Globus pallidus (tissue), 1 donor: ENCODE results near the gene RRAS2.
"Not testable (repeated sequence)": the region's sequence is repeated elsewhere in the genome, so short reads cannot be mapped to it uniquely, and the experiment has no call there.

Experiments used
- DNase-seq: peaks from one replicate; pipeline ENCODE4 v3.0.0-alpha.2; 2015; ENCODE audit warnings: low spot score

Gene RRAS2

DNA sequence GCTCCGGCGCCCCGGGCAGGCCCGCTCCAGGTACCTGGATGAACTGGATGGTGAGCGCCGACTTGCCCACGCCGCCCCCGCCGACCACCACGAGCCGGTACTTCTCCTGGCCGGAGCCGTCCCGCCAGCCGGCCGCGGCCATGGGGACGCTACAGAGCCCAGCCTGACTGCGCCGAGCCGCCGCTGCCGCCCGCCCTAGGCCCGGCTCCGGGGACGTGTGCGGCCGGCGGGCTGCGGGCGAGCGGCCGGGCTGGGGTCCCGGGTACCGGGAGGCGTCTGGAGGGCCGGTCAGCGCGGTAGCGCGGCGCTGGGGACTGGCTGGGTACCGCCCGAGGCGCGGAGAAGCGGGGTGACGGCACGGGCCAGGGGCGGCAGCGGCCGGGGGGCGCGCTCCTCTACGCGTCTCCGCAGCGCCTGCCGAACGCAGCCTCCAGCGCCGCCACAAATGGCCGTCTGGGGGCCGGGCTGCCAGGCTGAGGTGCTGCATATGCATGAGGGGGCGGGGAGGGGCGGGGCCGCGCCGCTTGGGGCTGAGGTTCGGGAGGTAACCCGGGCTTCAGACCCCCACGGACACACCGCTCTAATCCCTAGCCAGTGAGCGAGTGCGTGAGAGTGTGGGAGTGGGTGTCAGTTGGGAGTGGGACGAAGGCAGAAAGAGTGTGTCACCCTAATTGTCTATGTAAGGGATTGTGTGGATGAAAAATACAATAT, at the start of gene RRAS2:
Gene RRAS2, minus strand, starts transcription at position 455 of the 711 bp plus-strand sequence. Its CDS starts 313 bp downstream, at position 142.
- peak; percentile 29 for DNase-seq

DNA sequence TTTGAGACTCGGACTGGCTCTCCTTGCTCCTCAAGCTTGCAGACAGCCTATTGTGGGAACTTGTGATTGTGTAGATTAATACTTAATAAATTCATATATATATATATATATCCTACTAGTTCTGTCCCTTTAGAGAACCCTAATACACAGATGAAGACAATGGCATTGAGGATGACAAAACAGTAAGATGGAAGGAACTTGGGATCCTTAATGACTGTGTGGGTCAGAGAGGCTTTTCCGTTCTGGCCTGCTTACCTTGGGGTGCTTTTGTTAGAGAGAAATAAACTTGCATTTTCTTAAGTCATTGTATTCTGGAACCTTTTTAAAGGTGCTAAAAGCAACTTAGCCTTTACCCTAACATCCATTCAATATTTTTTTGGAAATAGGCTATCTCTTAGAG, 49.6 kb upstream of the RRAS2 start:
- no peak for DNase-seq

GRCh38 chr11:14406116-14406515, 47.1 kb upstream of the RRAS2 start:
- DNase-seq = not testable (repeated sequence)

- not testable (repeated sequence) for DNase-seq
These were observed 44.5 kb upstream of the RRAS2 start for GRCh38 chr11:14403528-14403927.

- DNase-seq = no peak
These were observed 40.1 kb upstream of the RRAS2 start for GRCh38 chr11:14399087-14399486.

- no peak for DNase-seq
These were observed 37.3 kb upstream of the RRAS2 start for GRCh38 chr11:14396273-14396672.

DNA sequence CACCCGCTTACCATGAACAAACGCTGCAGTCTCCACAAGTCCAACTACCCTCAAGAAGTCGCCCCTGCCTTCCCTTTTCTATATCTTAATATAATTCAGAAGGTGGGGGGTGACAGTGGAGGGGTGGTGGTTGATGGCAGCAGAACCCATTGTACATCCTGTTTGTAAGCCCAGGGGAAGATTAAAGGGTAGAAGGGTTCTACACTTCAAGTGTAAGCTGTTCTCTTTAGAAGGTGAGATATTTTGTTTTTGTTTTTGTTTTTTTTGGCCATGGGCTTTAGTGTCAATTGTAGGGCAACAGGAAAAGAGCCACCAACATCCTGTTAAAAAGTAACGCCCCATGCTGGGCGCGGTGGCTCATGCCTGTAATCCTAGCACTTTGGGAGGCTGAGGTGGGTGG, 34.9 kb upstream of the RRAS2 start:
- no peak for DNase-seq

DNA sequence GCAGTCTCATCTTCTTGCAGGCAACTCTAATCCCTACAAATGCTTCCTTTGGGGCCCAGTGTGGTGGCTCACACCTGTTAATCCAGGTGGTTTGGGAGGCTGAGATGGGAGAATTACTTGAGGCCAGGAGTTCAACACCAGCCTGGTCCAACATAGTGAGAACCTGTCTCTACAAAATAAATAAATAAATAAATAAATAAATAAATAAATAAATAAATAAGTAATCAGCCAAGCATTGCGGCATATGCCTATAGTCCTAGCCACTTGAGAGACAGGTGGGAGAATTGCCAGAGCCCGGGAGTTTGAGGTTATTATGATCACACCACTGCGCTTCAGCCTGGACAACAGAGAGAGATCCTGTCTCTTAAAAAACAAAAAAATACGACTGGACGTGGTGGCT, 34.1 kb upstream of the RRAS2 start:
- no peak for DNase-seq

DNA sequence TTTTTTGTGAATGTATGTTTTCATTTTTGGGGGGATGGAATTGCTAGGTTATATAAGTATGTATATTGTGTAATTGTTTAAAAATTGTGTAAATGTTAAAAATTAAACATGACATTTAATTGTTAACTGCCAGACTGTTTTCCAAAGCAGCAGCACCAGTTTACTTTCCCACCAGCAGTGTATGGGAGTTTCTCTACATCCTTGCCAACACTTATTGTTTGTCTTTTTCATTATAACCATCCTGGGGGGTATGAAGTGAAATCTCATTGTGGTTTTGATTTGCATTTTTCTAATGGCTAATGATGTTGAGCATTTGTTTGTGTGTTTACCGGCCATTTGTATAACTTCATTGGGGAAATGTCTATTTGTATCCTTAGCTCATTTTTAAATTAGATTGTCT, 31.7 kb upstream of the RRAS2 start:
- DNase-seq = no peak

DNA sequence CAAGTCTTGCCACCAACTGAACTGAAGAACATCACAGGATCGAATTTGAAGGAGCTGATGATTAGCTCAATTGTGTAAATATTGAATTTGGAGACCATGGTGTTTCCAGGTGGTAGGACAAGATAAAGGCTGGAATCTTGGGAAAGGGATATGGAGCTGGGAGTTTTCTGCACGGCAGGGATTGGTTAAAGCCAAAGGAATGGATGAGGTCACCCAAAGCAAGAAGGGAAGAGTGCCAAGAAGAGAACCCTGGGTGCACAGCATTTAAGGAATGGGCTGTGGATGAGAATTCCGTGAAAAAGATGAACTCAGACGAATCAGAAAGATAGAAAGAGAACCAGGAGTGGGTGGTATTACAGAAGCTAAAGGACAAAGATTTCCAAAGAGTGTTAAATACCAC, 29.4 kb upstream of the RRAS2 start:
- no peak for DNase-seq

- DNase-seq = peak; percentile 87
These were observed 28.0 kb upstream of the RRAS2 start for GRCh38 chr11:14386895-14387480.

DNA sequence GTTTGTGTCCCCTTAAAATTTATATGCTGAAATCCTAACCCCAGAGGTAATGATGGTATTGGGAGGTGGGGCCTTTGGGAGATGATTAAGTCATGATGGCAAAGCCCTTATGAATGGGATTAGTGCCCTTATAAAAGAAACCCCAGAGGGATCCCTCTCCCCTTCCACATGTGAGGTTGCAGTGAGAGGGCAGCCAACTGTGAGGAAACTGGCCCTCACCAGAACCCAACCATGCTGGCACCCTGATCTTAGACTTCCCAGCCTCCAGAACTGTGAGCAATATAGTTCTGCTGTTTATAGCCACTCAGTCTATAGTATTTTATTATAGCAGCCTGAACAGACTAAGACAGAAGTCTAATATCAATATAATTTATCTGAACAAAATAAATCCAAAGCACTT, 27.1 kb upstream of the RRAS2 start:
- no peak for DNase-seq

- DNase-seq = no peak
These were observed 25.4 kb upstream of the RRAS2 start for GRCh38 chr11:14384338-14384737.

DNA sequence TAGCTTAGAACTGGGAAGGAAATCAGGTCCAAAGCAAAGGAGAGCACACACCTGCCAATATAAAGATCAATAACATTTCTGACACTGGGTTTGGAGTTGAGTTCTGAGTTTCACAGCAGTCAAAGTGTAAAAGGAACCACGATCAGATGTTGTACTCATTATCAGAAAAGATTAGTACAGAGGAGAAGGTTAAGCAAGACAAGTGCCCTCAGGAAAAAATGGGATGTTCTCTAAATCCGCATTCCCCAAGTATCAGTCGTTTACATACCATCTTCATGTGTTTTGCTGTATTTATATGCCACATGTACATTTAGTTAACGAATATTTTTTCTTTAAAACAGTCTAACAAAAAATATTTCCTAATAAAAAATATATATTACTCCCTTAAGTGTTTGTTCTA, 23.0 kb upstream of the RRAS2 start:
- DNase-seq = no peak

DNA sequence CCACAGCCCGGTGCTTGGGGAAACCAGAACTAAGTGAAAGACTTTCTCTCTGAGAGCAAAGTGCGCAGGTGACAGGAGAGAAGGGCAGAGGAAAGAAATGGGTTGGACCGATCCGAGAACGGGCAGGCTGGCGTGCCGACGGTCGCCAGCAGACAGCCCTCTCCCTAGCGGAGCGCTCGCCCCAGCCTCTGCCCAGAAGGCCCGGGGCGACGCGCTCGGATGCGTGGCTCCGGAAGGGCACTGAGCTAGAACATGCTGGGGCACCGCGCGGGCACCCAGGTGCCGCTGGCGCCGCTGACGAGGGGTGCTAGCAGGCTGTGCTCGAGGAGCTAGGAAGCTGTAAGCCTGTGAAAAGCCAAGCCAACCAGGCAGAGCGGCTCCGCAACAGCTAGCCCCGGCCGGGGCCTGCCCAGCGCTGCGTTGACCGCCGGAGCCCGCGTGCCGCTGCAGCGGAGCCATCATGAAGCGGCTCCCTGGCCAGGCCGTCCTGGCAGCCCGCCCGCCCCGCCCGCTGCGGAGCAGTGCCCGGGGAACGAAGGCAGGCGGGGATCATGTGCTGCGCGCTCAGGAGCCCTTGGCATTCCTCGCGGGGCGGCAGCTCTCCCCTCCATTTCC, 22.1 kb upstream of the RRAS2 start:
- DNase-seq = peak; percentile 52

GRCh38 chr11:14380125-14380936, 21.3 kb upstream of the RRAS2 start:
- DNase-seq = no peak

GRCh38 chr11:14378171-14378570, 19.2 kb upstream of the RRAS2 start:
- DNase-seq = no peak

GRCh38 chr11:14376920-14377319, 17.9 kb upstream of the RRAS2 start:
- DNase-seq = no peak

DNA sequence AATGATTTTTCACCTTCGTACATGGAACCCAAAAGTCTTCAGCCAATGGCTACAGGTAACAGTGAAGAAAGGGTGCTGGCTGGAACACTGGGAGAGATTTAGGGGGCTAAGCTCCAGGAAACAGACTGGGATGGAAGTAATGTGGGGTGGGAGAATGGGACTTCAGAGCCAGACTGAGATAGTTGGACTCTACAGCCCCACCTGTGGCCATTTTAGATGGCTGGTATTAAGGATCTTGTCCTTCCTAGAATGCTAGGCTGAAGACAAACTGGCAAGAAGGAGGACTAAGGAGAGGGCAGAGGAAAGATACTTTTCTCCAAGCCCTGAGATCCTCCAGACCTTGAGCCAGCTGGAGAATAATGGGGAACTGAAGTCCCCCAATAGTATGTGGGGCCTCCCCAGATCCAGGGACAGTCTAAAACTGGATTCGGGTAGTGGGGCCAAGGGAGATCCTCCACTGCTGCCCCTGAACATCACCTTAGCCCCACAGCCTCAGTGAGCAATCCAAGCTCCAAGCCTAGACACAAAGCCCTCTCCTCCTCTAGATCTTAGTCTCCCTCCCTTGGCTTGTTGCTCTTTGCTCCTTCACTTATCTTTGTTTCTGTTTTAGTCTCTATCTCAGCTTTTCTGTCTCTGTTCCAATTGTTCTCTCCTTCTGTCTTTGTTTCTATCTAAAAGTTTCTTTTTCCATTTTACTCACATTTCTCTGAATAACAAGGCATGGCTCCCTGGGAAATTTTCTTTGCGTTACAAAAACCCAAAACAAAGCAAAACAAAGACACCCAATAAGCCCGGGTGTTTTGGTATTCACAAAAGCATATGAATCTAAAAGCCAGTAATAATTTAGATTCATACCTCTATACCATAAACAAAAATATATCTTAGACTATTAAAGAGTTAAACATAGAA, 16.2 kb upstream of the RRAS2 start:
- DNase-seq = no peak

DNA sequence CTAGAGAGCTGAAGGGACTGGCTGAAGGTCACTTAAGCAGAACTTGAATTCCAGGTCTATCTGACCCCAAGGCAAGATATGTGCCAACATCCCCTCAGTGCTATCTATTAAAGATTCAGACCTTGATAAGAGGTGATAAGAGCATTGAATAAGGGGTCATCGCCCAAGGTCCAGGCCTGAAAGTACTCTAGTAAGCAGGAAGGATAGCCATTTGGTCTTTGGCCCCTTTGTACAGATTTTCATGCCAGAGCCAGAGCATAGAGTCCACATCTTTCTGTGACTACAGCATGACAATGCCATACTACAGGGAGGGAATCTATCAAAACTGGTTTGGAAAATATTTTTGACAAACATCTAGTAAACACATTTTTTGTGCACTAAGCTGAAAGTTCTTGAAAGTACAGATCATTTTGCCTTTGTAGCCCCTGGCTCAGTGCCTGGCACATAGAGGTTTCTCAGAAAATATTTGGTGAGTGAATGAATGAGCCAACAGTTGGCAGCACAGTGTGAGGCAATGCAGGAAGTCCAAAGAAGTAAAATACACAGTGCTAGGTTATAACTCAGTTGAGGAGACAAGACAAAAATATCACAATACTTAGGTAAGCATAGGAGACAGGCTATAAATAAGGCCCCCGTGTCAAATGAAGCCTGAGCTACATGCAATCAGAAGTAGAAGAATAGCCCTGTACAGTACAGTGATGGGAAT, 15.1 kb upstream of the RRAS2 start:
- no peak for DNase-seq

GRCh38 chr11:14372011-14372410, 13.0 kb upstream of the RRAS2 start:
- no peak for DNase-seq
